Activated CD4-positive, CD25-positive, alpha-beta regulatory T cell treated with anti-CD3 and anti-CD28 coated beads, Interleukin-2, amount 50 U/mL, for 72 hours (primary cell): Measurements from ENCODE around the gene IRS1.

ENCODE experiments used
- DNase-seq: peaks from one replicate; pipeline ENCODE4 v3.0.0; 2021

Gene IRS1

GRCh38 chr2:226683196-226683595, 116.4 kb downstream of the IRS1 start:
- no peak for DNase-seq
